Type B pancreatic cell (in vitro differentiated cells): ENCODE data around the gene BRD1. TPM values are rescaled to one million over a fixed set of nuclear protein-coding genes. Genes with fewer than 3 reads are reported as not detected.
"Not testable (repeated sequence)": the region's sequence is repeated elsewhere in the genome, so short reads cannot be mapped to it uniquely, and the experiment has no call there.

Experiments
- DNase-seq: peaks from one replicate; pipeline ENCODE4 v3.0.0; 2021; ENCODE audit warnings: mixed read lengths; ENCODE audit not compliant: unreplicated experiment; ENCODE audit errors: extremely low spot score
- H3K27ac Mint-ChIP-seq: 2 replicates; pipeline ENCODE4 v1.8.0; 2021; ENCODE audit warnings: mild to moderate bottlenecking, mixed read lengths
- H3K27me3 Mint-ChIP-seq: 2 replicates; pipeline ENCODE4 v1.8.0; 2021; ENCODE audit warnings: mixed read lengths
- H3K36me3 Mint-ChIP-seq: 2 replicates; pipeline ENCODE4 v1.8.0; 2021; ENCODE audit warnings: mixed read lengths
- H3K4me1 Mint-ChIP-seq: one replicate; pipeline ENCODE4 v1.8.0; 2021; ENCODE audit warnings: mixed read lengths; ENCODE audit not compliant: unreplicated experiment
- H3K4me3 Mint-ChIP-seq: 2 replicates; pipeline ENCODE4 v1.8.0; 2021; ENCODE audit warnings: mild to moderate bottlenecking, mixed read lengths
- H3K9me3 Mint-ChIP-seq: 2 replicates; pipeline ENCODE4 v1.8.0; 2021; ENCODE audit warnings: mixed read lengths
- total RNA-seq: library from RNA; stranded (reverse); gene quantifications from 2 replicates; pipeline ENCODE4 v1.2.1, GENCODE V29; 2021; ENCODE audit warnings: low replicate concordance
- TF ChIP-seq, protein P1 (sequence below): fragments of 200-600 bp; sonication (generic); conservative IDR thresholded peaks from 2 replicates; pipeline ENCODE4 v1.5.0; 2021; ENCODE audit warnings: antibody characterized with exemption, mild to moderate bottlenecking

Gene BRD1
- total RNA-seq, 1 donor from 2014 or later: 53.0 TPM

DNA sequence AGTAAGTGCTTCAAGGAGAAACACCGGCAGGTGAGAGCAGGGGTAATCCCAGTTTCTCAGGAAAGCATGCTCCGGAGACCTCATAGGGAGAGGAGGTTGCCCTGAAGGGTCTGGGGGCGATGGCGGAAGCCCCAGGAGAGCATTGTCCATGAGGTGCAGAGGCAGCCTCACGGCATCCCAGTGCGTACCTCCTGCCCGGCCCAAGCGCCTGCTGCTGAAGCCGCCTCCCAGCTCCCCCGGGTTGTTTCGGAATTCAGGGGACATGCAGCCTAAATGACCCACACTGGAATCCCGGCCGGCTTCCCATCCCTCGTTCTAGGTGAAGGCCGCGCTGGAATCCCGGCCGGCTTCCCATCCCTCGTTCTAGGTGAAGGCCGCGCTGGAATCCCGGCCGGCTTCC lies 28.7 kb upstream of the BRD1 start:
- Mint-ChIP-seq H3K27me3 (peaks cover 11% of the 10 kb centered on the region), H3K4me3 (peak overlapping the region; percentile 93), H3K36me3 (no peaks in the 10 kb centered on the region), H3K9me3 (no peaks in the 10 kb centered on the region), H3K27ac (peak overlapping the region; percentile 97), H3K4me1 (peaks cover 28% of the 10 kb centered on the region)
- no peak for DNase-seq
- TF ChIP-seq, protein P1, sequence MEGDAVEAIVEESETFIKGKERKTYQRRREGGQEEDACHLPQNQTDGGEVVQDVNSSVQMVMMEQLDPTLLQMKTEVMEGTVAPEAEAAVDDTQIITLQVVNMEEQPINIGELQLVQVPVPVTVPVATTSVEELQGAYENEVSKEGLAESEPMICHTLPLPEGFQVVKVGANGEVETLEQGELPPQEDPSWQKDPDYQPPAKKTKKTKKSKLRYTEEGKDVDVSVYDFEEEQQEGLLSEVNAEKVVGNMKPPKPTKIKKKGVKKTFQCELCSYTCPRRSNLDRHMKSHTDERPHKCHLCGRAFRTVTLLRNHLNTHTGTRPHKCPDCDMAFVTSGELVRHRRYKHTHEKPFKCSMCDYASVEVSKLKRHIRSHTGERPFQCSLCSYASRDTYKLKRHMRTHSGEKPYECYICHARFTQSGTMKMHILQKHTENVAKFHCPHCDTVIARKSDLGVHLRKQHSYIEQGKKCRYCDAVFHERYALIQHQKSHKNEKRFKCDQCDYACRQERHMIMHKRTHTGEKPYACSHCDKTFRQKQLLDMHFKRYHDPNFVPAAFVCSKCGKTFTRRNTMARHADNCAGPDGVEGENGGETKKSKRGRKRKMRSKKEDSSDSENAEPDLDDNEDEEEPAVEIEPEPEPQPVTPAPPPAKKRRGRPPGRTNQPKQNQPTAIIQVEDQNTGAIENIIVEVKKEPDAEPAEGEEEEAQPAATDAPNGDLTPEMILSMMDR: no peak

DNA sequence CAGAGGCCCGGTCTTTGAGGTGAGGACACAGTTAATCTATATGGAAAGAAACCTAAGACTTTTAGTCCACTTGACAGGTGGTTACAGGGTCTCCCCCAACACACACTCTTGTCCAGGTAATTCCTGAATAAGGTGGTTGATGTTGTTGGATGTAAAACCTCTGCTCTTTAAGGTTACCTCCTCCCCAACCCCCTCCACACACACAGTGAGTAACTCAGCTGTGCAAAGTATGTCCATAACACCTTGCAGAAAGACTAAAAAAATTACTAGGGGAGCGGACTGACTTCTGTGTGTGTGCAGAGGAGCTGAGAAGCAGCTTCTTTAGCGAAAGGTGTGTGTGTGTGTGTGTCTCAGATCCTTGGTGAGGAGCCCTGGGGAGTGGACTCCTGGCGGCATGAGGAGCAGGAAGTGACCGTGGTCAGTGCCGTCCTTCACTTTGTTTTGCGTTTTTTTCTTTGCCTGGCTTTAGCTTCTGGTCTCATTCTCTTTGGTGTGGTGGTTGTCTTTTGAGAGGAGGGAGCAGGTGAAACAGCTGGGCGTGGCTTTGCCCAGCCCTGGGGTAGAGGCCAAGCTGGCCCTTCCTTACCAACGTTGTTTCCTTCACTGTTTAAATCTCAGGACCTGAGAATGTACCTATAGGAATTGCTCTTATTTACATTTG lies 27.7 kb upstream of the BRD1 start:
- H3K36me3 Mint-ChIP-seq: no peaks in the 10 kb centered on the region
- peaks cover 28% of the 10 kb centered on the region for H3K4me1 Mint-ChIP-seq
- H3K27ac Mint-ChIP-seq: peak overlapping the region; percentile 97
- TF ChIP-seq, protein P1: no peak
- H3K27me3 Mint-ChIP-seq: peaks cover 20% of the 10 kb centered on the region
- H3K4me3 Mint-ChIP-seq: peak overlapping the region; percentile 93
- no peaks in the 10 kb centered on the region for H3K9me3 Mint-ChIP-seq
- no peak for DNase-seq

DNA sequence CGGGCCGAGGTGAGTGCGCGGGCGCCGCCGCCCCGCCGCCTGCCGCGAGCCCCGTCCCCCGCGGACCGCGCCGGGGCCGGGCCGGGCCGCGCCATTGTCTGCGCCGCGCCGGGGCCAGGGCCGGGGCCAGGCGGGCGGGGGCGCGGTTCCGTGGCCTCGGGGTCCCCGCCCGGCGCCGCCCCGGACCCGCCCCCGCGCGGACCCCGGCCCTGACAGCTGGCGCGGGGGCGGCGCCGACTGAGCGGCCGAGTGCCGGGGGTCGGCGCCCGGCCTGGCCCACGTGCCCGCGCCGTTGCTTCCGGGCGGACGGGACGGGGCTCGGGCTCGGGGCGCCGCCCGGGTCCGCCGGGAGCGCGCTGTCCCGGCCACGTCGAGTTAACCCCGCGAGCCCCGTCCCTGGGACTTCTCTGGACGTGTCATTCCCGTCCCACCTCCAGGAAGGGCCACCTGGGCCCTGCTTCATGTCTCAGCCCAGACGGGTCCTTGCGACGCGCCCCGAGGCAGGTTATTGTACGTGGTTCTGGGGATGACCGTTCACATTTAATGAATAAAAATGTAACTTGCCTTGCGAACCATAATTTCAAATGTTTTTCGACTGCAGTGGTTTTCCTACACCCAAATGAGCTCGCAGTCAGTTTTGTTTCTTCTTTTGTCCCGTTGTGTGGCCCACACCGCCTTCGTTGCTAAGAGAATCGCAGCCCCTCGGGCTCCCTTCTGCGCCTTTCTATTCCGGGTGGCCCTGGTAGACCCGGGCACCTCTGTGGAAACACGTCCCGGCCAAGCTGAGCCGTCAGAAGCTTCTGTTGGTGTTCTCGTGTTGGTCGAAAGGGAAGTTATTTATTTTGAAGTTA lies 26.5 kb upstream of the BRD1 start:
- peaks cover 28% of the 10 kb centered on the region for H3K27me3 Mint-ChIP-seq
- peaks cover 28% of the 10 kb centered on the region for H3K4me1 Mint-ChIP-seq
- no peaks in the 10 kb centered on the region for H3K36me3 Mint-ChIP-seq
- TF ChIP-seq, protein P1: no peak
- DNase-seq: no peak
- peak overlapping the region; percentile 97 for H3K27ac Mint-ChIP-seq
- no peaks in the 10 kb centered on the region for H3K9me3 Mint-ChIP-seq
- peak overlapping the region; percentile 93 for H3K4me3 Mint-ChIP-seq

DNA sequence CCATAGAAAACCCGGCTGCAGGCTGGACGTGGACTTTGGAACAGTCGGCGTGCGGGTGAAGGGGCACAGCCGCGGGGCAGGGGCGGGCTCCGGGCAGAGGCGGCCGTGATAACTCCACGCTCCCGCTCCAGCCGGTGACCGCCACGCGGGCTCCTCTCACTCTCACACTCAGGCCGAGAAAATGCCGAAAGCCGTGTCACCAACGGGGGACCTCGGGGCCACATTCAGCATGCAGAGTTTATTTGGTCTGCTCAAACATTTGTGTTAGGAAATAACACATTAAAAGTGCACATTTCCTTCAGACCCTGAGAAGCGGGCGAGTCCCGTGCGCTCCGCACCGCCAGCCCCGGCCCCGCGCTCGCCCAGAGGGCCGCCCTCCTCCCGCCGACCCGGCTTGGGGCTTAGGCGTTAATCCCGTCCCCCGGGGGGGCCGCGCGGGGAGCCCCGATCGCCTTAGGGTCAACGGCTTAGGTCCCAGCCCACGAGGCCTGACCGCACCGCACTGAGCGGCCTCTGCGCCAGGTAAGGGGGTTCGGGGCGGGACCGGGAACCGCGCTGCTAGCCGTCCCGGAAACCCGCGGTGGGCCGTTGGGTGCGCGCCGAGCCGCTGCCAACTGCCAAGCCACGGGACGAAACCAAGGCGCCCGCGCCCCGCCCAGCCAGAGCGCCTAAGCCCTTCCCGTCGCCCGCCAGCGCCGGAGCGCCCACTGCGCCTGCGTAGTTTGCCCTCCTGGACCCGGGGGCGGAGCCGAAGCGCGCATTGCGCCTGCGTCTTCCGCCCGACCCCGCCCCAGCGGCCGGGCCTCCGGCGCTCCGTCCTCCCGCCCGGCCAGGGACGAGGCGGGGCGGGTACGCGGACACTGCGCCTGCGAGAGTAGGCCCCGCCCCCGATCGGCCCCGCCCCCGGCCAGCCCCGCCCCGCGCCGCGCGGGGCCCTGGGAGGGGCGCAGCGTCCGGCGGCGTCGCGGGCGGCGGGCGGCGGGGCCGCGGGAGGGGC lies 25.5 kb upstream of the BRD1 start, which contains the start of gene ZBED4:
TSS of gene ZBED4 (plus strand) at position 947 of the 997 bp plus-strand sequence. CDS start 29,819 bp downstream, outside the sequence.
- Mint-ChIP-seq H3K4me3 (peak within 1 kb of the TSS; percentile 93), H3K27me3 (peaks cover 30% of the 10 kb centered on the region), H3K9me3 (no peaks in the 10 kb centered on the region), H3K27ac (peak within 1 kb of the TSS; percentile 97), H3K36me3 (no peaks in the 10 kb centered on the region), H3K4me1 (peaks cover 25% of the 10 kb centered on the region)
- peak; percentile 99 for DNase-seq
- TF ChIP-seq, protein P1: no peak

DNA sequence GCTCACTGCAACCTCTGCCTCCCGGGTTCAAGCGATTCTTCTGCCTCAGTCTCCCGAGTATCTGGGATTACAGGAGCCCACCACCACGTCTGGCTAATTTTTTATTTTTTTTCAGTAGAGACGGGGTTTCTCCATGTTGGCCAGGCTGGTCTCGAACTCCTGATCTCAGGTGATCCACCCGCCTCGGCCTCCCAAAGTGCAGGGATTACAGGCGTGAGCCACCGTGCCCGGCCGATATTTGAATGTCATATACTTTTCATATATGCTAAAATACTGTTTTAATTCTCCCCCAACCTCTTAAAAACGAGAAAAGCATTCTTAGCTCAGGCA lies 24.9 kb upstream of the BRD1 start:
- peaks cover 23% of the 10 kb centered on the region for H3K4me1 Mint-ChIP-seq

More for the DNA sequence above, 24.9 kb upstream of the BRD1 start:
- not testable (repeated sequence) for H3K36me3 Mint-ChIP-seq, H3K27ac Mint-ChIP-seq, H3K9me3 Mint-ChIP-seq, DNase-seq
- H3K27me3 Mint-ChIP-seq: peaks cover 36% of the 10 kb centered on the region
- H3K4me3 Mint-ChIP-seq: peak overlapping the region; percentile 83
